Esophagus (tissue), 2 donors: ENCODE data around the gene OR6J1. TPM values are rescaled to one million over a fixed set of nuclear protein-coding genes. Genes with fewer than 3 reads are reported as not detected.
A peak's percentile ranks its signal among the peaks of the same experiment; 100 is the strongest.

ENCODE experiments used
- H3K27ac ChIP-seq, 2 donors: one replicate each; pipeline ENCODE4 v1.5.1; 2013; ENCODE audit warnings: low read depth in 2 of 2, mild to moderate bottlenecking in 2 of 2, inconsistent platforms in 1 of 2, low read length in 1 of 2, moderate library complexity in 1 of 2
- H3K27me3 ChIP-seq, 2 donors: one replicate each; pipeline ENCODE4 v1.6.1; 2013; ENCODE audit warnings: low read length in 2 of 2, control low read depth in 1 of 2, mild to moderate bottlenecking in 1 of 2; ENCODE audit not compliant: insufficient read depth in 2 of 2, control insufficient read depth in 1 of 2
- H3K36me3 ChIP-seq, 2 donors: one replicate each; pipeline ENCODE4 v1.6.1; 2013; ENCODE audit warnings: low read length in 1 of 2; ENCODE audit not compliant: control insufficient read depth in 2 of 2, insufficient read depth in 2 of 2
- H3K4me1 ChIP-seq, 2 donors: one replicate each; pipeline ENCODE4 v1.6.1; 2013; ENCODE audit warnings: low read length in 1 of 2; ENCODE audit not compliant: control insufficient read depth in 2 of 2, insufficient read depth in 2 of 2
- H3K4me3 ChIP-seq, 2 donors: one replicate each; pipeline ENCODE4 v1.5.1; 2013; ENCODE audit warnings: low read length in 2 of 2, mild to moderate bottlenecking in 2 of 2, low read depth in 1 of 2, moderate library complexity in 1 of 2
- H3K9me3 ChIP-seq, 2 donors: one replicate each; pipeline ENCODE4 v1.6.1; 2013; ENCODE audit warnings: mild to moderate bottlenecking in 2 of 2, low read depth in 1 of 2, low read length in 1 of 2, moderate library complexity in 1 of 2; ENCODE audit not compliant: control insufficient read depth in 2 of 2, insufficient read depth in 1 of 2
- WGBS, 2 donors: extraction: QIAGEN DNeasy Blood & Tissue Kit; methylation state at CpG; one replicate each; pipeline ENCODE4 v1.1.7; 2013; 5-methylcytosine and 5-hydroxymethylcytosine counted together
- polyA plus RNA-seq, 2 donors: library from polyadenylated mRNA; stranded (reverse); fragments of 200-250 nt; gene quantifications; one replicate each; pipeline ENCODE4 v1.2.3, GENCODE V29; 2013
- donor health status: healthy with polysubstance abuse.
- donor health status: Bipolar disorder and iron deficiency.

Gene OR6J1
- polyA plus RNA-seq, 2 donors = not detected

DNA sequence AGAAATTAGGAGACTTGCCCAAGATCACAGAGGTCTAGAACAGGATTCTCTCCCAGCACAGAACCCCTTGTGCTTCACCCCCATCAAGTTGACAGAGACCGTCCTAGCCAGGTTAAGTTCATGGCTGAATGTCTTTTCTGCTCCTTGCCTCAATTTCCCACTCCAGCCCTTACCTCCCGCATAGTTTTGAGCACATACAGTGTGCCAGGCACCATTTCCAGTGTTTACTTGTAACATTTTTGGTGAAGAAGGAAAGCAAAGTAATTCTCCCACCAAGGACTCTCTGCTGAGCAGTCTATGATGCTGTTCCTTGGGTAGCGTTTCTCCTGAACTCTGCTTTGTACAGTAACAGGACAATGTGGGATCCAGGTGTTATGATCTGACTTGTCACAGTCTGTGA is 44.8 kb downstream of the OR6J1 start:
- peaks cover 2 to 12% of the 10 kb centered on the region in 2 donors for H3K4me1 ChIP-seq
- 85 to 86% methylated on average over 3 of the region's 3 CpGs for WGBS, 2 donors
- H3K27ac ChIP-seq = peak overlapping the region; percentile 75 to 91
- H3K4me3 ChIP-seq = peak overlapping the region; percentile 6 to 72
- no peaks in the 10 kb centered on the region for H3K27me3 ChIP-seq
- peaks cover 9 to 18% of the 10 kb centered on the region in 2 donors for H3K36me3 ChIP-seq
- H3K9me3 ChIP-seq = no peaks in the 10 kb centered on the region

- WGBS, 2 donors = 3 to 6% methylated on average over 5 of the region's 5 CpGs
Measured at GRCh38 chr14:22598896-22599244, 45.3 kb downstream of the OR6J1 start.

DNA sequence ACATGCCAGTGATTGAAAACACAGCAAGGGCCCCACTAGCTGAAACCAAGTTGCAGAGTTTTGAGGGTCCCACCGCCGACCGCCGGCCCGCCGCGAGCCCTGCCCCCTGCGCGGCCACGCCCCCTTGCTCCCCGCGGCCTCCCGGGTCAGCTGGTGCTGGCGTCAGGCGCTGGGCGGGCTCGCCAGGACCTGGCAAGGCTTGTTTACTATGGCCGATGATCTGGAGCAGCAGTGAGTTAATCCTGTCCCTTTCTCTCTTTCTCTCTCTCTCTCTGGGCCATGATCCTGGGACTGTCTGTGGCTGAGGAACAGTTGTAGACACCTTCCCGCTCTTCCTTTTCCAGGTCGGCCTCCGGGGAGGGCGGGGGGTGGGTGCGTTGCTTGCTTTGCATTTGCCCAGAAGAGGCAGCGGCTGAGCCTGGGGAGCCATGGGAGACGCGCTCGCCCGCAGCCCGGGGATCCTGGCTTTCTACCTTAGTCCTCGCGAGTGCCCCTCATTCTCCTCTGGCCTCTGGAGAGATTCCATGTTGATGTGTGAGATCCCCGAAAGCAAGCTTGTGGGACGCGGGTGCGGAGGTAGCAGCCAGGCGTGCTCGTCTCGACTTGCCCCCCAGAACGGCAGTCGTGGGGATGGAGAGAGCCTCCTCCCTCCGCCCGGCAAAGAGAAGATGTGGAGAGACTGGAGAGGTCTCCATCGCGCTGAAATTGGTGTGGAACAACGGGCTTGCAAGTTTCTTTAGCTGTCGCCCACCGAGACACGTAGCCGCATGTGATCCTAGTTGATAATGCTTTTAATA is 45.9 kb downstream of the OR6J1 start, which contains the start of gene ABHD4:
ABHD4 (plus strand) TSS at position 202 of the 797 bp plus-strand sequence; CDS start at position 209, 7 bp downstream.
- Histone ChIP-seq H3K36me3 (peaks cover 6 to 13% of the 10 kb centered on the region in 2 donors), H3K9me3 (no peaks in the 10 kb centered on the region), H3K4me3 (peak within 1 kb of the TSS; percentile 72 to 79), H3K27me3 (no peaks in the 10 kb centered on the region), H3K4me1 (peaks cover 2 to 12% of the 10 kb centered on the region in 2 donors), H3K27ac (peak within 1 kb of the TSS; percentile 91 to 99)
- WGBS, 2 donors = 0 to 1% methylated on average over 48 to 49 of the region's 49 CpGs

More at GRCh38 chr14:22598896-22599244, 45.3 kb downstream of the OR6J1 start:
- Histone ChIP-seq H3K4me1 (peaks cover 2 to 12% of the 10 kb centered on the region in 2 donors), H3K27ac (peak overlapping the region; percentile 91 to 99), H3K27me3 (no peaks in the 10 kb centered on the region), H3K9me3 (no peaks in the 10 kb centered on the region), H3K4me3 (peak overlapping the region; percentile 72 to 79), H3K36me3 (peaks cover 8 to 18% of the 10 kb centered on the region in 2 donors)

GRCh38 chr14:22597771-22598098 is 46.4 kb downstream of the OR6J1 start:
- Histone ChIP-seq H3K27me3 (no peaks in the 10 kb centered on the region), H3K36me3 (peaks cover 6 to 12% of the 10 kb centered on the region in 2 donors), H3K27ac (peak overlapping the region; percentile 91 to 99), H3K9me3 (no peaks in the 10 kb centered on the region), H3K4me3 (peak overlapping the region; percentile 72 to 79), H3K4me1 (peaks cover 2 to 12% of the 10 kb centered on the region in 2 donors)
- 8 to 13% methylated on average over 9 of the region's 9 CpGs for WGBS, 2 donors

GRCh38 chr14:22597265-22597664 is 46.9 kb downstream of the OR6J1 start:
- 82 to 86% methylated on average over 6 of the region's 6 CpGs for WGBS, 2 donors
- no peaks in the 10 kb centered on the region for H3K27me3 ChIP-seq
- H3K27ac ChIP-seq = no peak overlapping the region
- H3K4me3 ChIP-seq = no peak overlapping the region
- H3K36me3 ChIP-seq = peaks cover 6 to 9% of the 10 kb centered on the region in 2 donors
- no peaks in the 10 kb centered on the region for H3K9me3 ChIP-seq
- peaks cover 2 to 10% of the 10 kb centered on the region in 2 donors for H3K4me1 ChIP-seq

DNA sequence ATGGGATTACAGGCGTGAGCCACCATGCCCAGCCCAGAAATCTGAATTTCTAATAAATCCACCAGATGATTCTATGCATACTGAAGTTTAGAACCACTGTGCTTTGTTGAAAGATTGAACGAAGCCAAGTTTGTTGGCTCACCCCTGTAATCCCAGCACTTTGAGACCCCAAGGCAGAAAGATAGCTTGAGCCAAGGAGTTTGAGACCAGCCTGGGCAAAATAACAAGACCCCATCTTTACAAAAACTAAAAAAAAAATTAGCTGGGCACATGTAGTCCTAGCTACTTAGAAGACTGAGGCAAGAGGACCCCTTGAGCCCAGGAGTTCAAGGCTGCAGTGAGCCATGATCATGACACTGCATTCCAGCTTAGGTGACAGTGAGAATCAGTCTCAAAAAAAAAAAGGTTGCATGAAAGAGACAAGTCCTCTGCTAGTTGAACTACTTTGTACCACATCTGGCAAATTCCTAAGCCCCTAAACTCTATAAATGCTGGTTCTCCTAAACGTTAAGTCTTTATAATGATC is 47.7 kb downstream of the OR6J1 start:
- H3K4me1 ChIP-seq = peaks cover 2 to 6% of the 10 kb centered on the region in 2 donors
- H3K4me3 ChIP-seq = no peak overlapping the region
- no peaks in the 10 kb centered on the region for H3K27me3 ChIP-seq
- peaks cover 0 to under 1% of the 10 kb centered on the region in 2 donors for H3K36me3 ChIP-seq
- WGBS, 2 donors = 82 to 84% methylated on average over 3 of the region's 3 CpGs
- no peaks in the 10 kb centered on the region for H3K9me3 ChIP-seq
- H3K27ac ChIP-seq = no peak overlapping the region

DNA sequence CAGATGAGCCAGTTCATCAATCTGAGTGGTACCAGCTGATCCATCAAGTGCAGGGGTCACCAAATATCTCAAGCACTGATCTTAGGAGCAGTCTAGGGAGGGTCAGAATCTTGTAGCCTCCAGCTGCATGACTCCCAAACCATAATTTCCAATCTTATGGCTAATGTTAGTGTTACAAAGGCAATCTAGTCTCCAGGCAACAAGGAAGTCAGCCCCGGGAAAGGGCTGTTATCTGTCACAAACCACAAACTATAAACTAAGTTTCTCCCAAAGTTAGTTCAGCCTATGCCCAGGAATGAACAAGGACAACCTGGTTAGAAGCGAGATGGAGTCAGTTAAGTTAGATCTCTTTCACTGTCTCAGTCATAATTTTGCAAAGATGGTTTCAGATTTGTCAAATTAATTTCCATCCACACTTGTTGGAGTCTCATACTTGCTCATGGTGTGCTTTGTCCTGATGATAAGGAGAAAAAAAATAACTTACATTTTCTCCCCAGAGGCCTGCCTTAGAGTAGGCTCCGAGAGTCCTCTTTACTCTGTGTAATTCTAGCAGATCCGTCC is 49.9 kb downstream of the OR6J1 start:
- 55 to 62% methylated on average over 4 of the region's 4 CpGs for WGBS, 2 donors
- Histone ChIP-seq H3K27ac (no peak overlapping the region), H3K4me1 (peaks cover under 1 to 2% of the 10 kb centered on the region in 2 donors), H3K4me3 (no peak overlapping the region), H3K36me3 (no peaks in the 10 kb centered on the region), H3K9me3 (no peaks in the 10 kb centered on the region), H3K27me3 (no peaks in the 10 kb centered on the region)

- no peaks in the 10 kb centered on the region for H3K27me3 ChIP-seq
- H3K4me3 ChIP-seq = no peak overlapping the region
- no peaks in the 10 kb centered on the region for H3K9me3 ChIP-seq
- no peaks in the 10 kb centered on the region for H3K36me3 ChIP-seq
- peaks cover 0 to 2% of the 10 kb centered on the region in 2 donors for H3K4me1 ChIP-seq
- 83 to 86% methylated on average over 2 of the region's 2 CpGs for WGBS, 2 donors
- no peak overlapping the region for H3K27ac ChIP-seq
Measured at GRCh38 chr14:22593601-22594000, 50.6 kb downstream of the OR6J1 start.

DNA sequence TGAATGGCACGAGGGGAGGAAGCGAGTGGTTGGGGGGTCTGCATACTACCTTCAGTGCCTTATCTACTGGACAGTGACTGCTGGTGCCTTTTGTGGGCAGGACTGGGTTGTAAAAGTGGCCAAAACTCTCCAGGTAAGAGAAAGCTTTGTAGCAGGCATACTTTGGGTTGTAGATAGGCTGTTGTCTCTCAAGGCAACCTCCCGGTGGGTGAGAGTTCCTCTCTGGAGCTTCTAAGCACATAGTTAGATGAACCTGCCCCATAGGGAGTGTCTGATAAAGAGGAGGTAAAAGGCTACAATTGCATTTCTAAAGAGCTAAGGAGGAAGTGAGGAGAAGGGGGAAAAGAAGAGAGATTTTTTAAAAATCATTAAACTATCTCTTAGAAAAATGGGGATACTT is 51.0 kb downstream of the OR6J1 start:
- Histone ChIP-seq H3K27ac (no peak overlapping the region), H3K27me3 (no peaks in the 10 kb centered on the region), H3K4me1 (peaks cover 0 to 2% of the 10 kb centered on the region in 2 donors), H3K36me3 (no peaks in the 10 kb centered on the region), H3K9me3 (no peaks in the 10 kb centered on the region), H3K4me3 (no peak overlapping the region)
- 60 to 62% methylated on average over 3 of the region's 3 CpGs for WGBS, 2 donors
